Stimulated activated CD4-positive, alpha-beta T cell treated with anti-CD3 and anti-CD28 coated beads, Interleukin-1b, Interleukin-23, amount 100 ng/mL, for 48 hours (primary cell): Measurements from ENCODE around the gene SLC7A6OS.

Source experiments
- DNase-seq: peaks from one replicate; pipeline ENCODE4 v3.0.0-alpha.2; 2020

SLC7A6OS gene

GRCh38 chr16:68310774-68311511 is at the start of gene SLC7A6OS, which contains the start of gene PRMT7:
TSS of gene SLC7A6OS (minus strand) at chr16:68310946. CDS start at chr16:68310926, 20 bp downstream.
TSS of gene PRMT7 (plus strand) at chr16:68311019. CDS start at chr16:68315980, 4,961 bp downstream.
- peak; percentile 93 for DNase-seq

DNA sequence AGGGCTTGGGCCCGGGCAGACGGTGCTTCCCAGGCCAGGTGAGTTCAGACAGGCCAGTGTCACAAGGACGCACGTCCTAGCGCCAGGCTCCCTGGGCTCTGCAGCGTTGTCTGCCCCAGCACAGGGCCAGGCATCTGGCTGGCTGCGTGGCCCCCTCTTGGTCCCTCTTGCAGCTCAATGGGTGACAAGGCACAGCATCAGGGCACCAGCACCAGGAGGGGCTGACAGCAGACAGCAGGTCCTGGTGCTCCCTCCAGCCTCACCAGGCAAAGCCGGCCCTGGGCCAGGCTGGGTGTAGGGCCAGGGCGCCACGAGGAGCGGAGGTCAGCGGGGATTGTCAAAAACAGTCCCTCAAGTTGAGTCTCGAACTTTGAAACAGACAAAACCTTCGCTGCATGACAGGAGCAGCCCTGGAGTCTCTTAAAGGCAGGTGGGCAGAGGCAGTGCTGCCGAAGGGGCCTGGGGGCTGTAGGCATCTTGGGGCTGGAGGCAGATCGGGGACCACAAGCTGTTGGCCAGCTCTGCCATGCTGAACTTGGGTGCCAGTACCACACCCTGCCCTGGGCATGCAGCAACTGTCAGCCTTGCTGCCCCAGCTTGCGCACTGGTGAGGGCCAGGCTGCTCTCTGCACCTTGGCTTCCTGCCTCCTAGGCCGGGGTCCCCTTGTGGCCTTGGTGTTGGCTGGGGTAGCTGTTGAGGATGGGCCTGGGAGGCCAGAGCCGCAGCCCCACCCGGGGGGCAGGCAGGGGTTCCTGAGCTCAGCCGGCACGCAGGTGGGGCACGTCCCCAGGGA is 48.8 kb upstream of the SLC7A6OS start:
- no peak for DNase-seq

DNA sequence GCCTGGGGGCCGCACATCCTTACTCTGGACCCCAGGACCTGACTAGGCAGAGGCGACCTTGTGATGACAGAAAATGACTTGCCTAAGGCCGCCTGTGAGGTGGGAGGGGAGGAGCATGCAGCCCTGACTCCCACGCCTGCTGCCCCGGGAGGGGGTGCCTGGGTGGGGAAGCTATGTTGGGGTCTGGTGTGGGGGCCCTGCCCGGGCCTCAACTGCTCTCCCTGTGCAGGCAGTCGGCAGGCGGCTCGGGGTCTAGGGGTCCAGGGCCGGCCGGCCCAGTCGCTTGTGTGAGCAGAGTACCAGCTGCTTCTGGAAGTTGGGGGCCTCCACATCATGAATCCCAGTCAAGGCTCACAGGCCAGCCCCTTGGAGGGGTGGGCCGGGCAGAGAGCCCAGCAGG is 48.2 kb upstream of the SLC7A6OS start:
- DNase-seq, result no peak

- DNase-seq, result no peak
Measured at GRCh38 chr16:68357923-68358322, 47.2 kb upstream of the SLC7A6OS start.

DNA sequence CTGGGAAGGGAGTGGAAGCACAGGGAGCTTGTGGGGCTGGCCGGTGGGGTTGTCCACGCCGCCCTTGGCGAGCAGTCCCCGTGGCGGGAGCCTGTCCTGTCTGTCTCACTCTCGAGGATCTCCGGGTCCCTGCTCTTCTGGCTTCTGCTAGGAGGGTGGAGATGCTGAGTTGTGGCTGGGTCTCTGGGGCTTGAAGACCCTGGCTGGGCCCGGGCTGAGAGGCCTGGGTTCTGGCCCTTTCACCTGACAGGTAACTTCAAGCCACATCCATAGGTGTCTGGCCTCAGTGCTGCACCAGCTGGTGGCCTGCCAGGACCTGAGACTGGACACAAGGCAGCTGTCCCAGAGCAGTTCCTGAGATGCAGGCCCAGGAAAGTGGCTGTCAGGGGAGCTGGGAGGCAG is 46.8 kb upstream of the SLC7A6OS start:
- no peak for DNase-seq

DNA sequence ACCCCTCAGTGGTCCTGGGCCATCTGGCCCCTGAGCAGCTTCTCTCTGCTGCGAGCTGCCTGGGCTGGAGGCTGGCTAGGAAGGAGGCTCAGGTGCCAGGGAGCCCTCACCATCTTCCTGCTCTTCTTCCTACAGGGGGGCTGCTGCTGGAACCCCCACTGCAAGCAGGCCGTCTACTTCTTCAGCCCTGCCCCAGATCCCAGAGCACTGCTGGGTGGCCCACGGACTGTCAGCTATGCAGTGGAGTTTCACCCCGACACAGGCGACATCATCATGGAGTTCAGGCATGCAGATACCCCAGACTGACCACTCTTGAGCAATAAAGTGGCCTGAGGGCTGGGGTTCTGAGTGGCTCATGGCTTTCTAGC is 46.2 kb upstream of the SLC7A6OS start:
- DNase-seq, result no peak

- peak; percentile 48 for DNase-seq
Measured at GRCh38 chr16:68356249-68356918, 45.6 kb upstream of the SLC7A6OS start.

DNA sequence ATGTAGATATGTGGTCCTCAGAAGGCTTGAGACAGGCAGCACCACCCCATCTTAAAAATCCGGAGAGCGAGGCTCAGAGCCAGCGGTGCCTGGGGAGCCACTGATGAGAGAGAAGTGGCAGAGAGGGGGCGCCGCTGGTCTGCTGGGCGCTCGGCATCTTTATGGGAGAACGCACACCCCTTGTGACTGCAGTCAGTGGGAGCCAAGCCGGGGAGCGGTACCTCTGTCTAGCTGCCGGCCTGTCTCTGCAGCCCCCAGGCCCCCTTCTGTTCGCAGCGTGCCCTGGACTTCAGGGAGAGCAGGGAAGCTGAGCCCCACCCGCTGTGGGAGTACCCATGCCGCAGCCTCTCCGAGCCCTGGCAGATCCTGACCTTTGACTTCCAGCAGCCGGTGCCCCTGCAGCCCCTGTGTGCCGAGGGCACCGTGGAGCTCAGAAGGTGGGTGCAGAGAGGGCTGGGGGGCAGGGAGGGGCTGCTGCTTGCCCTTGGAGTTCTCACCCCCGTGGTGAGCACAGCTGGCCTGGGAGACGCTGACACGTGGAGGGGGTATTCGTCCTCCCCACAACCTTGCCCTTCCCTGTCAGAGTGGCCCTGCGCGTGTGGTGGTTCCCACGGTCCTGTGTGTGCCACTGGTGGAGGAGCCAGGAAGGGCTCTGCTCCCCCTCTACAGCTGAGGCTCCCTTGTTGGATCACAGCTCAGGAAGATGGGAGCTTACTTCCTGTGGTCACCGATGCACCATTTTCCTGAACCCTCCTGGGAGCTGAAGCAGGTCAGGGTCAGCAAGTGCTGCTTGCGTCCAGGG is 44.9 kb upstream of the SLC7A6OS start:
- no peak for DNase-seq

- DNase-seq, result no peak
Measured at GRCh38 chr16:68354816-68355215, 44.1 kb upstream of the SLC7A6OS start.

- no peak for DNase-seq
Measured at GRCh38 chr16:68353366-68353765, 42.6 kb upstream of the SLC7A6OS start.

DNA sequence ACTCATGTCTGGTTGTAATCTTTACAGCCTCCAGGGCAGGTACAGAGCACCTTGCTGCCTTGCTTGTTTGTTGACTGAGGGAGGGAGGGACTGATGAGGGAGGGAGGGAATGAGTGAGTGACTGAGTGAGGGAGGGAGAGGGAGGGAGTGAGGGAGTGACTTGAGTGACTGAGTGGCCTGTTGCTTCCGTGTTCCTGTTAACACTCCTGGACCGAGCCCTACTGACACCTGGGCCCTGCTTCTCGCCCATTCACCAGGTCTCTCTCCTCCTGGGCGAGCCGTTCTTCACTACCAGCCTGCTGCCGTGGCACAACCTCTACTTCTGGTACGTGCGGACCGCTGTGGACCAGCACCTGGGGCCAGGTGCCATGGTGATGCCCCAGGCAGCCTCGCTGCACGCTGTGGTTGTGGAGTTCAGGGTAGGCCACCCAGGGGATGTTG is 41.3 kb upstream of the SLC7A6OS start:
- DNase-seq, result no peak

- DNase-seq, result no peak
Measured at GRCh38 chr16:68351463-68351862, 40.7 kb upstream of the SLC7A6OS start.

DNA sequence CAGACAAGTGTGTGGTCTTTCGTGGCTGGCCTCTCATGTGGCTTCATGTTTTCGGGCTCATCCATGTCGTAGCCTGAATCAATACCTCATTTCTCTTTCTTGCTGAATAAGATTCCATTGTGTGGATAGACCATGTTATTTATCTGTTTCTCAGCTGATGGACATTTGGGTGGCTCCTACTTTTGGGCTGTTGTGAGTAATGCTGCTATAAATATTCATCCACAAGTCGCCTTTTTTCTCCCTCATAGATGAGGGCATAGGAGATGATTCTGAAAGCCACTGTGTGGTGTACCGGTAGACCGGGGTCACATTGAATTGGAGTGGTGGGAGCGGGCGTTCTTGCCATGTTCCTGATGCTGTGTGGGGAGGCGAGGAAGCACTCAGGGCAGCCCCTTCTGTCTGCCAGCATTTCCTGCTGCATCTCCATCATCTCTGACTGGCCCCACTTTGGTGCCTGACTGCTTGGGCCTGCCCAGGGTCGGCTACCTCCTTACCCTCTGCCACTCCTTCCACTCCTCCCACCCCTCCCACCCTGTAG is 40.1 kb upstream of the SLC7A6OS start:
- DNase-seq, result no peak

DNA sequence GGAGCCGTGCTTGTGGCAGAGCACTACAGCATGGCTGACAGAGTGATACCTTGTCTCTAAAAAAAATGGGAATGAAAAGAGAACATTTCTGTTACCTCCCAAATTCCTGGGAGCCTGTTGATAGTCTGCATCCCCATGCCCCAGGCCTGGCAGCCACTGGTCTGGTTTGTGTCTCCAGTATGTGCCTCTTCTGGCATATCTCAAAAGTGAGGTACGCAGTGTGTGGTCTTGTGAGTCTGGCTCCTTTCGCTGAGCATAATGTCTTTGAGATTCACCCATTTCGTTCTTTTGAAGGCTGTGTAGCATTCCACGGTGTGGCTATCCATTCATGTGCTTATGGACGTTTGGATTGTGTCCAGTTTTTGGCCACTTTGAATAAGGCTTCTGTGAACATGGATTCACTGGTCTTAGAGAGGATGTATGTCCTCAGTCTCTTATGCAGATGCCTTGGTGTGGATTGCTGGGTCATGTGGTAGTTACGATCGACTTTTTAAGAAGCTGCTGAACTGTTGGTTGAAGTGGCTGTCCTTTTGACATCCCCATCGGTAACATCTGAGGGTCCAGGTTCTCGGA is 39.2 kb upstream of the SLC7A6OS start:
- DNase-seq, result no peak

DNA sequence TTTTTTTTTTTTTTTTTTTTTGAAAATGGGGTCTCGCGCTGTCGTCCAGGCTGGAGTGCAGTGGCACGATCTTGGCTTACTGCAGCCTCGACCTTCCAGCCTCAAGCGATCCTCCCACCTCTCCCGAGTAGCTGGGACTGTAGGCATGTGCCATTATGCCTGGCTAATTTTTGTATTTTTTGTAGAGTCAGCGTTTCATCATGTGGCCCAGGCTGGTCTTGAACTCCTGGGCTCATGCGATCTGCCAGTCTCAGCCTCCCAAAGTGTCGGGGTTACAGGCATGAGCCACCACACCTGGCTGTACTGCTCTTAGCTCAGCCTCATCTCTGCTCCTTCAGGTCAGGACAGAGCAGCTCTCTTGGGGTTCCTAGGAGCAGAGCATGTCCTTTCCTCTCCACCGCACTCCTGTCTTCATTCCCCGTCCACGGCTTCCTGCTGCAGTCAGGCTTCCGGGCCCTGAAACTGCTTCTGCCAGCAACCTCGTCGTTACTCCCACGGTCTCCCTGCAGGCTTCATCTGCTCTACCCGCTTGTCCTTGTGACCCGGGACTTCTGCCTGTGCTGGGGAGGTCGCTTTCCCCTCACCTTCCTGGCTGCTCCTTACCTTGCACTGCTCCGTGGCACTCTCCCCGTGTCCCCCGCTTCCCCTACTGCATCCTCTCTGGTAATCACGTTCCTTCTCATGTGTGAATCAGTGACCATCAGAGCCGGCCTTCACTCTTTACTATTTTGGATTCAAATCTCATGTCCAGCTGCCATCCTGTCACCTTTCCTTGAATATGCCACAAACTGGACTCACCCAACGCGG is 38.1 kb upstream of the SLC7A6OS start:
- DNase-seq, result no peak

- DNase-seq, result no peak
Measured at GRCh38 chr16:68347605-68348004, 36.9 kb upstream of the SLC7A6OS start.

- DNase-seq, result no peak
Measured at GRCh38 chr16:68346892-68347480, 36.2 kb upstream of the SLC7A6OS start.

DNA sequence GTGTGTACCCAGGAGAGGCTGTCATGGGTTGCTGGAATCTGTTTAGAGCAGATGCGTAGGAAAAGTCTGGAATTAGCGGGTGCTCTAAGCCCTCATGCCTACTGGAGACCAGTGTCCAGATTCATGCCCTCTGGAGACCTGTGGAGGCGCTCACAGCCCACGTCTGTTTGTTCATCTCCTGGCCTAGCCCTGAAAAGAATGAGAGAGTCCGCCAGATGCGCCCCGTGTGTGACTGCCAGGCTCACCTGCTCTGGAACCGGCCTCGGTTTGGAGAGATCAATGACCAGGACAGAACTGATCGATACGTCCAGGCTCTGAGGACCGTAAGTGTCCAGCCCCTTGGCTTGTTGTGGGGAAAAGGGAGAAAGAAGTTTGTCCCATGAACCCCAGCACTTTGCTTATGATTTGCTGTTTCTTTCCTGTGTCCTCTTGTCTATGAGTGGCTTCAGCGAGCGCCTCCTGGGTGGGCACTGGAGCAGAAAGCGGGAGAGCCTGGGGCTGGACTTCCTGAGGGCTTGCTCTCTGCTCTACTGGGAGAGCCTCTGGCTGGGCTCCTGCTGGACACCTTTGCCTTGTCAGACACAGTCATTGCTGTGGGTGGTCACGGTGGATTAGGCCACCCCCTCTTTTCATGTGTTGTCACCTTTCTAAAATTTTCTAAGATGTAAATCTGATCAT is 35.4 kb upstream of the SLC7A6OS start:
- no peak for DNase-seq

DNA sequence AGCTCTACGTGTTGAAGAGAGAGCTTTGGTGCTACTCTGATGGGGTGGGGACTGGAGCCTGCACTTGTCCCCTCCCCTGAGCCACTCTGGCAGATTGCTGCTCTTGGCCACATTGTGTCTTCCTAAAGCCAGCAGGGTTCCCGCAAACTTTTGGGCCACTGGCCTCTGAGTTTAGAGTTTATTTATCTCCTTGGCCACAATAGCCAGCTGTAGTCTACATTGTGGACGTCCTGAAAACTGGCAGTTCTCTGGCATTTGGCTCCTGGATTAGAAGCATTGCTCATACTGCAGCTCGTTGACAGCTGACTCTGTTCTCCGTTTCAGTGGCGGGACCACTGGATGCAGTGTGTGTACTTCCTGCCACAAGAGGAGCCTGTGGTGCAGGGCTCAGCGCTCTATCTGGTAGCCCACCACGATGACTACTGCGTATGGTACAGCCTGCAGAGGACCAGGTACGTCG is 34.6 kb upstream of the SLC7A6OS start:
- no peak for DNase-seq

GRCh38 chr16:68344252-68344651 is 33.5 kb upstream of the SLC7A6OS start:
- DNase-seq, result no peak
